Small intestine (tissue), 7 donors: ENCODE measurements around the gene RILP. TPM values are rescaled to one million over a fixed set of nuclear protein-coding genes. Genes with fewer than 3 reads are reported as not detected.

Source experiments
- DNase-seq, 2 donors: peaks; one replicate each; pipeline versions ENCODE4 v3.0.0 to v3.0.0-alpha.2; 2013
- FAIRE-seq: peaks from 2 replicates; lab custom pipeline; 2012; peaks lifted over from hg19 to GRCh38; lab: Jason Lieb, UNC
- H3K27ac ChIP-seq, 3 donors: one replicate each; pipeline ENCODE4 v1.5.1; 2013; ENCODE audit warnings: low read length in 2 of 3, mild to moderate bottlenecking in 2 of 3, control low read depth in 1 of 3, inconsistent platforms in 1 of 3, low read depth in 1 of 3, moderate library complexity in 1 of 3
- H3K27me3 ChIP-seq, 3 donors: one replicate each; pipeline ENCODE4 v1.6.1; 2013; ENCODE audit warnings: low read length in 3 of 3, inconsistent platforms in 1 of 3; ENCODE audit not compliant: control insufficient read depth in 3 of 3, insufficient read depth in 3 of 3
- H3K36me3 ChIP-seq, 3 donors: one replicate each; pipeline ENCODE4 v1.6.1; 2013; ENCODE audit warnings: low read length in 3 of 3, inconsistent platforms in 1 of 3, low read depth in 1 of 3, mild to moderate bottlenecking in 1 of 3, moderate library complexity in 1 of 3; ENCODE audit not compliant: control insufficient read depth in 3 of 3, insufficient read depth in 2 of 3
- H3K4me1 ChIP-seq, 3 donors: one replicate each; pipeline ENCODE4 v1.6.1; 2013; ENCODE audit warnings: low read length in 2 of 3, inconsistent platforms in 1 of 3, low read depth in 1 of 3, mild to moderate bottlenecking in 1 of 3, moderate library complexity in 1 of 3; ENCODE audit not compliant: control insufficient read depth in 3 of 3, insufficient read depth in 2 of 3
- H3K4me3 ChIP-seq, 3 donors: one replicate each; pipeline ENCODE4 v1.5.1; 2013; ENCODE audit warnings: low read length in 3 of 3, control low read depth in 1 of 3, inconsistent platforms in 1 of 3, low read depth in 1 of 3, mild to moderate bottlenecking in 1 of 3, moderate library complexity in 1 of 3
- H3K9me3 ChIP-seq, 2 donors: one replicate each; pipeline ENCODE4 v1.6.1; 2013; ENCODE audit warnings: low read depth in 1 of 2, low read length in 1 of 2; ENCODE audit not compliant: control insufficient read depth in 2 of 2, insufficient read depth in 1 of 2
- WGBS, 3 donors: extraction: QIAGEN DNeasy Blood & Tissue Kit; methylation state at CpG; one replicate each; pipeline ENCODE4 v1.1.7; 2013; 5-methylcytosine and 5-hydroxymethylcytosine counted together
- polyA plus RNA-seq, 4 donors: library from polyadenylated mRNA; stranded (reverse) in 3 of 4; unstranded in 1 of 4; fragments of 200-250 nt in 3 of 4; fragments of 120-200 nt in 1 of 4; gene quantifications; one replicate each; pipeline versions ENCODE4 v1.2.1 to v1.2.3, GENCODE V29; 2013
- donor health status: healthy with polysubstance abuse.
- donor health status: control.
- donor health status: control.
- donor health status: Bipolar disorder and iron deficiency.
- donor health status: healthy.

RILP gene
- polyA plus RNA-seq, 4 donors, result 7.3 to 122 (median 54.9) TPM

GRCh38 chr17:1623057-1623630 is 26.5 kb downstream of the RILP start:
- peaks cover 0 to 77% (median 0%) of the 10 kb centered on the region in 3 donors for H3K36me3 ChIP-seq
- no peak overlapping the region for H3K27ac ChIP-seq
- no peak for DNase-seq
- 93 to 95% (median 93%) methylated on average over 14 of the region's 14 CpGs for WGBS, 3 donors
- no peak for FAIRE-seq
- no peaks in the 10 kb centered on the region for H3K27me3 ChIP-seq
- no peak overlapping the region for H3K4me3 ChIP-seq
- peaks cover 0 to 40% (median 2%) of the 10 kb centered on the region in 3 donors for H3K4me1 ChIP-seq
- H3K9me3 ChIP-seq, result no peaks in the 10 kb centered on the region

- H3K36me3 ChIP-seq, result peaks cover 0 to 76% (median 0%) of the 10 kb centered on the region in 3 donors
- 77 to 87% (median 82%) methylated on average over 20 to 22 of the region's 22 CpGs for WGBS, 3 donors
- no peaks in the 10 kb centered on the region for H3K9me3 ChIP-seq
- FAIRE-seq (no peak), DNase-seq (no peak)
- peak overlapping the region in 1 of 3 donors; percentile 1 for H3K27ac ChIP-seq
- no peak overlapping the region for H3K4me3 ChIP-seq
- peaks cover 0 to 40% (median 2%) of the 10 kb centered on the region in 3 donors for H3K4me1 ChIP-seq
- H3K27me3 ChIP-seq, result no peaks in the 10 kb centered on the region
These were observed 28.3 kb downstream of the RILP start for GRCh38 chr17:1621273-1621954.

- FAIRE-seq, result no peak
- H3K4me3 ChIP-seq, result no peak overlapping the region
- no peaks in the 10 kb centered on the region for H3K27me3 ChIP-seq
- no peak overlapping the region for H3K27ac ChIP-seq
- peaks cover 0 to 79% (median 0%) of the 10 kb centered on the region in 3 donors for H3K36me3 ChIP-seq
- H3K9me3 ChIP-seq, result no peaks in the 10 kb centered on the region
- peaks cover 0 to 36% (median 2%) of the 10 kb centered on the region in 3 donors for H3K4me1 ChIP-seq
- DNase-seq, result no peak
- 74 to 83% (median 83%) methylated on average over 13 of the region's 13 CpGs for WGBS, 3 donors
These were observed 29.2 kb downstream of the RILP start for GRCh38 chr17:1620486-1620885.

- Histone ChIP-seq H3K9me3 (no peaks in the 10 kb centered on the region), H3K36me3 (peaks cover 0 to 82% (median 2%) of the 10 kb centered on the region in 3 donors), H3K4me1 (peaks cover 0 to 27% (median 0%) of the 10 kb centered on the region in 3 donors), H3K27me3 (no peaks in the 10 kb centered on the region), H3K4me3 (no peak overlapping the region), H3K27ac (peak overlapping the region; percentile 81 to 85 (median 85))
- FAIRE-seq (no peak), DNase-seq (peak; percentile 92 to 97)
- WGBS, 3 donors, result 18 to 48% (median 34%) methylated on average over 20 of the region's 20 CpGs
These were observed 32.0 kb downstream of the RILP start for GRCh38 chr17:1617620-1618174.

GRCh38 chr17:1616101-1616500 is 33.6 kb downstream of the RILP start:
- FAIRE-seq, result no peak
- Histone ChIP-seq H3K4me1 (peaks cover 0 to 23% (median 0%) of the 10 kb centered on the region in 3 donors), H3K9me3 (no peaks in the 10 kb centered on the region), H3K36me3 (peaks cover 0 to 85% (median 2%) of the 10 kb centered on the region in 3 donors), H3K27me3 (no peaks in the 10 kb centered on the region), H3K4me3 (no peak overlapping the region), H3K27ac (no peak overlapping the region)
- DNase-seq, result no peak
- WGBS, 3 donors, result 83 to 93% (median 87%) methylated on average over 12 to 13 of the region's 13 CpGs

- H3K27me3 ChIP-seq, result no peaks in the 10 kb centered on the region
- WGBS, 3 donors, result 80 to 92% (median 91%) methylated on average over 16 of the region's 16 CpGs
- no peak overlapping the region for H3K4me3 ChIP-seq
These were observed 37.3 kb downstream of the RILP start for GRCh38 chr17:1612400-1612799.

GRCh38 chr17:1611715-1612114 is 38.0 kb downstream of the RILP start:
- DNase-seq (no peak), FAIRE-seq (no peak)
- Histone ChIP-seq H3K4me1 (no peaks in the 10 kb centered on the region), H3K27me3 (no peaks in the 10 kb centered on the region), H3K9me3 (no peaks in the 10 kb centered on the region), H3K27ac (no peak overlapping the region), H3K4me3 (no peak overlapping the region), H3K36me3 (peaks cover 0 to 88% (median 2%) of the 10 kb centered on the region in 3 donors)
- 84 to 97% (median 96%) methylated on average over 10 of the region's 10 CpGs for WGBS, 3 donors

More at GRCh38 chr17:1612400-1612799, 37.3 kb downstream of the RILP start:
- DNase-seq, result no peak
- H3K4me1 ChIP-seq, result peaks cover 0 to 4% (median 0%) of the 10 kb centered on the region in 3 donors
- FAIRE-seq, result no peak
- H3K36me3 ChIP-seq, result peaks cover 0 to 86% (median 2%) of the 10 kb centered on the region in 3 donors
- no peaks in the 10 kb centered on the region for H3K9me3 ChIP-seq
- no peak overlapping the region for H3K27ac ChIP-seq

GRCh38 chr17:1608676-1609075 is 41.0 kb downstream of the RILP start:
- H3K27me3 ChIP-seq, result no peaks in the 10 kb centered on the region
- 88 to 91% (median 90%) methylated on average over 7 of the region's 7 CpGs for WGBS, 3 donors
- no peak overlapping the region for H3K27ac ChIP-seq
- H3K36me3 ChIP-seq, result peaks cover 2 to 92% (median 2%) of the 10 kb centered on the region in 3 donors
- no peak overlapping the region for H3K4me3 ChIP-seq
- H3K4me1 ChIP-seq, result no peaks in the 10 kb centered on the region
- no peaks in the 10 kb centered on the region for H3K9me3 ChIP-seq
- FAIRE-seq (no peak), DNase-seq (no peak)
